PC-9 (cell line): Measurements from ENCODE around the gene LMX1B. TPM values are rescaled to one million over a fixed set of nuclear protein-coding genes. Genes with fewer than 3 reads are reported as not detected.

Experiments
- BruUV-seq: library from RNA; stranded (reverse); fragments of 400-500 nt; replicated peaks from 2 replicates; lab custom pipeline; 2021; lab: Mats Ljungman, UMichigan
- CTCF ChIA-PET: fragments of 300-600 bp; sonication (Branson Sonifier 250); formaldehyde crosslinking; loops from one replicate; lab custom pipeline; 2022; ENCODE audit warnings: antibody characterized with exemption; lab: Charles Lee
- POLR2A ChIA-PET: fragments of 300-600 bp; sonication (Branson Sonifier 250); formaldehyde crosslinking; loops from one replicate; lab custom pipeline; 2022; ENCODE audit warnings: antibody characterized with exemption; ENCODE audit not compliant: unreplicated experiment; lab: Charles Lee
- DNase-seq, 2 experiments: peaks; one replicate each; pipeline versions ENCODE4 v3.0.0 to v3.0.0-alpha.2; 2015 to 2022; ENCODE audit warnings: mixed read lengths in 1 of 2
- H2AFZ ChIP-seq: fragments of 200-600 bp; sonication (generic); 2 replicates; pipeline ENCODE4 v1.8.1; 2017; ENCODE audit warnings: antibody characterized with exemption
- H3F3A ChIP-seq: fragments of 200-600 bp; sonication (generic); 2 replicates; pipeline ENCODE4 v1.8.1; 2017; ENCODE audit warnings: antibody characterized with exemption, mild to moderate bottlenecking, low read depth; ENCODE audit not compliant: insufficient read depth
- H3K27ac ChIP-seq: fragments of 200-600 bp; sonication (generic); 2 replicates; pipeline ENCODE4 v1.6.1; 2016; ENCODE audit warnings: mixed run types
- H3K27me3 ChIP-seq: fragments of 200-600 bp; sonication (generic); 2 replicates; pipeline ENCODE4 v1.6.1; 2016; ENCODE audit warnings: low read depth, mixed run types; ENCODE audit not compliant: insufficient read depth
- H3K36me3 ChIP-seq: fragments of 200-600 bp; sonication (generic); 2 replicates; pipeline ENCODE4 v1.6.1; 2016; ENCODE audit warnings: low read depth, mixed run types
- H3K4me1 ChIP-seq: fragments of 200-600 bp; sonication (generic); replicated peaks from 2 replicates; pipeline ENCODE4 v1.6.1; 2016; ENCODE audit warnings: mixed run types; ENCODE audit not compliant: insufficient read depth
- H3K4me2 ChIP-seq: fragments of 200-600 bp; sonication (generic); 2 replicates; pipeline ENCODE4 v1.6.1; 2017; ENCODE audit warnings: mixed run types
- H3K4me3 ChIP-seq: fragments of 200-600 bp; sonication (generic); 2 replicates; pipeline ENCODE4 v1.6.1; 2016; ENCODE audit warnings: mixed run types
- H3K79me2 ChIP-seq: fragments of 200-600 bp; sonication (generic); 2 replicates; pipeline ENCODE4 v1.6.1; 2017; ENCODE audit warnings: low read depth, mixed run types
- H3K9me2 ChIP-seq: fragments of 200-600 bp; sonication (generic); 2 replicates; pipeline ENCODE4 v1.8.1; 2017; ENCODE audit warnings: mild to moderate bottlenecking; ENCODE audit not compliant: insufficient read depth
- H3K9me3 ChIP-seq: fragments of 200-600 bp; sonication (generic); 2 replicates; pipeline ENCODE4 v1.8.1; 2016; ENCODE audit warnings: low read depth; ENCODE audit not compliant: insufficient read depth
- H4K20me1 ChIP-seq: fragments of 200-600 bp; sonication (generic); 2 replicates; pipeline ENCODE4 v1.8.1; 2017; ENCODE audit not compliant: insufficient read depth
- EZH2 ChIP-seq: fragments of 200-600 bp; sonication (generic); IDR thresholded peaks from 2 replicates; pipeline ENCODE4 v1.8.0; 2017; ENCODE audit warnings: antibody characterized with exemption, low read depth
- intact Hi-C: fragments of 100-400 bp; cut with micrococcal nuclease; formaldehyde crosslinking; loops from one replicate; pipeline ENCODE4 v1.10.0; 2022; ENCODE audit not compliant: unreplicated experiment
- total RNA-seq: library from RNA; stranded (reverse); gene quantifications from 2 replicates; pipeline ENCODE4 v1.2.3, GENCODE V29; 2021
- TF ChIP-seq, protein P1 (sequence below): fragments of 200-600 bp; sonication (generic); conservative IDR thresholded peaks from 2 replicates; pipeline ENCODE4 v1.6.1; 2017; ENCODE audit warnings: mixed run types, antibody characterized with exemption, mild to moderate bottlenecking, moderate library complexity

The LMX1B gene
- total RNA-seq, 1 experiment from 2014 or later = not detected

DNA sequence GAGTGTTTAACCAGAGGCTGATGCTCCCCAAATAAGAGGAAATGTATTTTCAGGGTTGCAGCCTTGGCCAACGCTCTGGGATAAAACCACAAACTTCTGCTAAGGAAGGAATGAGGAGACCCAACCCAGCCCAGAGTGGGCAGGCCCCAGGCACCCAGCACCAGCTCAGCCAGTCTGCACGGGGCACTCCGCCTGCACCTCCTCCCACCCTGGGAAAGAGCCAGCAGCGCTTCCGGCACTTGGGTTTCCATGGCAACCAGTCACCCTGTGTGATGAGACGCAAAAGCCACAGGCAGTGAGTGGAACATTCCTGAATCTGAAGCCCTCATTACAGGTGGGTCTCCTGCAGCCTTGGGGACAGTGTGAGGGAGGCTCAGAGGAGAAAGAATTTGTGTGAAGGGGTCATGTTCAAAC is 105.9 kb downstream of the LMX1B start:
- no TSS peak for BruUV-seq
- Histone ChIP-seq H3K79me2 (no peaks in the 10 kb centered on the region), H3K9me3 (no peaks in the 10 kb centered on the region), H2AFZ (no peak overlapping the region), H4K20me1 (no peaks in the 10 kb centered on the region), H3K4me1 (peaks cover 10% of the 10 kb centered on the region), H3F3A (peaks cover 12% of the 10 kb centered on the region; the same call in 1 of the 2 replicates), H3K4me3 (no peak overlapping the region), H3K27me3 (peaks cover 9% of the 10 kb centered on the region), H3K9me2 (no peaks in the 10 kb centered on the region), H3K4me2 (no peak overlapping the region), H3K36me3 (no peaks in the 10 kb centered on the region), H3K27ac (no peak overlapping the region)
- CTCF ChIA-PET = no interaction called here
- intact Hi-C loops = no loop called here
- TF ChIP-seq, protein P1, sequence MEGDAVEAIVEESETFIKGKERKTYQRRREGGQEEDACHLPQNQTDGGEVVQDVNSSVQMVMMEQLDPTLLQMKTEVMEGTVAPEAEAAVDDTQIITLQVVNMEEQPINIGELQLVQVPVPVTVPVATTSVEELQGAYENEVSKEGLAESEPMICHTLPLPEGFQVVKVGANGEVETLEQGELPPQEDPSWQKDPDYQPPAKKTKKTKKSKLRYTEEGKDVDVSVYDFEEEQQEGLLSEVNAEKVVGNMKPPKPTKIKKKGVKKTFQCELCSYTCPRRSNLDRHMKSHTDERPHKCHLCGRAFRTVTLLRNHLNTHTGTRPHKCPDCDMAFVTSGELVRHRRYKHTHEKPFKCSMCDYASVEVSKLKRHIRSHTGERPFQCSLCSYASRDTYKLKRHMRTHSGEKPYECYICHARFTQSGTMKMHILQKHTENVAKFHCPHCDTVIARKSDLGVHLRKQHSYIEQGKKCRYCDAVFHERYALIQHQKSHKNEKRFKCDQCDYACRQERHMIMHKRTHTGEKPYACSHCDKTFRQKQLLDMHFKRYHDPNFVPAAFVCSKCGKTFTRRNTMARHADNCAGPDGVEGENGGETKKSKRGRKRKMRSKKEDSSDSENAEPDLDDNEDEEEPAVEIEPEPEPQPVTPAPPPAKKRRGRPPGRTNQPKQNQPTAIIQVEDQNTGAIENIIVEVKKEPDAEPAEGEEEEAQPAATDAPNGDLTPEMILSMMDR = no peak
- no peak for TF ChIP-seq EZH2
- POLR2A ChIA-PET = interaction anchor here (0.7 kb wide), 1 partner anchor 900 kb away, joined by 4 read pairs; no protein-coding TSS in a partner anchor
- peak; percentile 73 to 79 for DNase-seq

DNA sequence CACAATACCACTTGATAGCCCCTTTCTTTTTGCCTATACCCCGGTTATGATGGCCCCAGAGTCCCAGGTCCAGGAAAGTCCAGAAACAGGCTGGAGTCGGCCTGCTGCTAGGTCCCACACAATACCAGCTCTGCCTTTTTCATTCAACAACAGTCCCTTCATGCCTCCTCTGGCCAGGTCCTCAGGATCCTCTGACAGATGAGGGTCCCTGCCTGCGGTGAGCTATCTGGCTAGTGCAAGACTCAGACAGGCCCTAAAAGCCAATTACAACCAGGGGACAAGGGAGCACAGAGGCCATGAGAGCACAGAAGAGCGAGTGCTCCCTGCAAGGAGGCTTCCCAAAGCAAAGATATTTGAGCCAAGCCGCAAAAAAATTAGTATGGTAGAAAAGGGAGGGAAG is 106.3 kb downstream of the LMX1B start:
- H3K27ac ChIP-seq = no peak overlapping the region
- no peaks in the 10 kb centered on the region for H3K36me3 ChIP-seq
- H3K79me2 ChIP-seq = no peaks in the 10 kb centered on the region
- no peaks in the 10 kb centered on the region for H3K9me2 ChIP-seq
- no TSS peak for BruUV-seq
- DNase-seq = no peak
- H3F3A ChIP-seq = peaks cover 12% of the 10 kb centered on the region; the same call in 1 of the 2 replicates
- H3K4me2 ChIP-seq = no peak overlapping the region
- ChIA-PET POLR2A (no interaction called here), CTCF (interaction anchor here (0.7 kb wide), 1 partner anchor 17 kb away, joined by 6 read pairs; no protein-coding TSS in a partner anchor)
- intact Hi-C loops = no loop called here
- peaks cover 10% of the 10 kb centered on the region for H3K4me1 ChIP-seq
- no peaks in the 10 kb centered on the region for H3K9me3 ChIP-seq
- no peak for TF ChIP-seq EZH2
- TF ChIP-seq, protein P1 = no peak
- H4K20me1 ChIP-seq = no peaks in the 10 kb centered on the region
- no peak overlapping the region for H3K4me3 ChIP-seq
- H3K27me3 ChIP-seq = peaks cover 9% of the 10 kb centered on the region
- no peak overlapping the region for H2AFZ ChIP-seq

DNA sequence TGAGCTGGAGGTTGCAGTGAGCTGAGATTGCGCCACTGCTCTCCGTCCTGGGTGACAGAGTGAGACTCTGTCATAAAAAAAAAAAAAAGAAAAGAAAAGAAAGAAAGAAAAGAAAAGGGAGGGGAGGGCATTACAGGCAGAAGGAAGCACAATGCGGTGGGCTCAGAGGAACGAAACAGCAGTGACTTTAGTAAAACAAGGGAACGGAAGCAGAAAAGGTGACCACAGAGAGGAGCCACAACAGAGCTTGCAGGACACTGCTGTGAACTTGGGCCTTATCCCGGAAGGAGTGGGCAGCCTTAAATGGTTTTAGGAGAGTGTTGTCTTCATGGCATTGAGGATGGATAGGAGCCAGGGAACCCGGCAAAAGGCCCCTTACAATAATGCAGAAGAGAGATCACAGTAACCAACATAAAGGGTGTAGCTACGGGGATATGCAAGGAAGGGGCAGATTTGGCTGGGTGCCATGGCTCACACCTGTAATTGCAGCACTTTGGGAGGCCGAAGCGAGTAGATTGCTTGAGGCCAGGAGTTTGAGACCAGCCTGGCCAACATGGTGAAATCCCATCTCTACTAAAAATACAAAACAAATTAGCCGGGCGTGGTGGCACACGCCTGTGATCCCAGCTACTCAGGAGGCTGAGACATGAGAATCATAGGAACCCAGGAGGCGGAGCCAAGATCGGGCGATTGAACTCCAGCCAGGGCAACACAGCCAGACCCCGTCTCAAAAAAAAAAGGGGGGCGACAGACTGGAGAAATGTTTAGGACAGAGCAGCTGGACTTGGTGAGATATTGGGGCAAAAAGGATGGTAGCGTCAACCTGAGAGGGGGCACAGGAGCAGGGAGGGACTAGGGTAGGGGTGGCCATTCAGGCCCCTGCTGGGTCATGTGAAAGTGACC is 107.2 kb downstream of the LMX1B start:
- H2AFZ ChIP-seq = no peak overlapping the region
- ChIA-PET CTCF (interaction anchor here (0.7 kb wide), 1 partner anchor 18 kb away, joined by 6 read pairs; no protein-coding TSS in a partner anchor), POLR2A (no interaction called here)
- H3K27me3 ChIP-seq = peaks cover 6% of the 10 kb centered on the region
- H3K36me3 ChIP-seq = no peaks in the 10 kb centered on the region
- no peak for DNase-seq
- intact Hi-C loops = no loop called here
- H3K27ac ChIP-seq = no peak overlapping the region
- H3F3A ChIP-seq = peaks cover 12% of the 10 kb centered on the region; the same call in 1 of the 2 replicates
- H3K4me1 ChIP-seq = peaks cover 10% of the 10 kb centered on the region
- H3K4me3 ChIP-seq = no peak overlapping the region
- BruUV-seq = no TSS peak
- H3K79me2 ChIP-seq = no peaks in the 10 kb centered on the region
- TF ChIP-seq, protein P1 = no peak
- no peak for TF ChIP-seq EZH2
- H4K20me1 ChIP-seq = no peaks in the 10 kb centered on the region
- no peaks in the 10 kb centered on the region for H3K9me3 ChIP-seq
- no peaks in the 10 kb centered on the region for H3K9me2 ChIP-seq
- no peak overlapping the region for H3K4me2 ChIP-seq
